Motor neuron (in vitro differentiated cells): ENCODE data around the gene LRIT2. TPM values are rescaled to one million over a fixed set of nuclear protein-coding genes. Genes with fewer than 3 reads are reported as not detected.

Source experiments
- ATAC-seq, 8 experiments: fragments of 200-7000 bp; cut with Tn5 transposase; replicated peaks in 6 of 8; 2 replicates each; pipeline ENCODE4 v1.8.0; 2021; ENCODE audit warnings: mild to moderate bottlenecking in 8 of 8, moderate library complexity in 8 of 8
- H3K27ac ChIP-seq, 2 donors: fragments of 250-450 bp; sonication (Bioruptor Pico); 2 replicates each; pipeline ENCODE4 v1.9.0; 2021; ENCODE audit warnings: antibody characterized with exemption in 2 of 2, mild to moderate bottlenecking in 2 of 2, moderate library complexity in 1 of 2
- H3K4me1 ChIP-seq, 2 donors: fragments of 250-450 bp; sonication (Bioruptor Pico); replicated peaks in 1 of 2; 2 replicates each; pipeline ENCODE4 v1.6.1; 2021; ENCODE audit warnings: antibody characterized with exemption in 2 of 2, mild to moderate bottlenecking in 2 of 2, moderate library complexity in 1 of 2
- H3K4me3 ChIP-seq, 5 donors: fragments of 250-450 bp; sonication (Bioruptor Pico); 2 replicates each; pipeline ENCODE4 v1.9.0; 2021; ENCODE audit warnings: antibody characterized with exemption in 5 of 5, mild to moderate bottlenecking in 5 of 5, moderate library complexity in 4 of 5
- WGBS, 10 experiments: fragments of 450-650 bp; shearing (Covaris generic); methylation state at CpG; one replicate each; pipeline ENCODE4 v1.0.0; 2022; 5-methylcytosine and 5-hydroxymethylcytosine counted together
- in situ Hi-C, 9 experiments: fragments of 400-800 bp; cut with MboI; loops; one replicate each; pipeline ENCODE4 v1.15.0; 2021; ENCODE audit warnings: low sequenced_read_pairs in 9 of 9, low pct_unique_long_range_greater_than_20kb in 2 of 9; ENCODE audit not compliant: unreplicated experiment in 9 of 9
- total RNA-seq, 8 experiments: library from RNA; unstranded; fragments of 300-600 nt; gene quantifications; 2 replicates each; pipeline versions ENCODE4 v1.2.3 to v1.2.4, GENCODE V29; 2022

Gene LRIT2
- total RNA-seq, 8 experiments from 2014 or later: 0.08 to 0.28 (median 0.17) TPM; not detected in 2

DNA sequence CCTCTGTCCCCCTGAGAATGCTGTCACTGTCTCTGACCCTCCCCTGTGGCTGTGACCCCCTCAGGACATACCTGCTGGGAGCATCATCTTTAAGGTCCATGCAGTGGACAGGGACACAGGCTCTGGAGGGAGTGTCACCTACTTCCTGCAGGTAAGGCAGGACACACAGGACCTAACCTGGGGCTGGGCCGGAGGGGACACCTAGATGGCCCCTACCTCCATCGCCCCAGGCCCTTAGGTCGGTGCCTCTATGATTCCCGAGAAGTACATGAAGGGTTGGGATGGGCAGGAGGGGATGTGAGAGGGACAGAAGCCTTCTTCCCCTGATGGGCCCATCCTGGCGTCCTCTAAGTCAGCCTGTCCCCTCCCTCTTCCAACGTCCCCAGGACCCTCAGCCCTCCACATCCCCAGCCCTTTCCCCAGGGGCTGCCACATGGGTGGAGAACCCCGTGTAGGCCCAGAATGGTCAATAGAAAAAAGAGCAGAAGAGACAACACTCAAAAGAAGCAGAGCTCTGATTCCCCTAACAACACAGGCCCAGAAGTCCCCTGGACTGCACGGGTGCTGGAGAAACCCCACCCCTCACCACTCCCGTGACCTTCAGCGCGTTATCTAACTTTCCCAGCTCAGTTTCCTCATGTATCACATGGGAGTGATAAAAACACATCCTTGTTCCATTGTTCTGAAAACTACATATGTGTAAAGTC is 24.7 kb downstream of the LRIT2 start:
- H3K4me3 ChIP-seq: no peak overlapping the region
- H3K27ac ChIP-seq: no peak overlapping the region
- H3K4me1 ChIP-seq: peaks cover 0 to 4% of the 10 kb centered on the region in 2 donors
- in situ Hi-C loops: no loop called here
- ATAC-seq: no peak
- WGBS, 10 experiments: 40 to 100% (median 60%) methylated on average over 1 to 3 of the region's 11 CpGs; no CpG with 5 or more reads in 5 of the 10 experiments

DNA sequence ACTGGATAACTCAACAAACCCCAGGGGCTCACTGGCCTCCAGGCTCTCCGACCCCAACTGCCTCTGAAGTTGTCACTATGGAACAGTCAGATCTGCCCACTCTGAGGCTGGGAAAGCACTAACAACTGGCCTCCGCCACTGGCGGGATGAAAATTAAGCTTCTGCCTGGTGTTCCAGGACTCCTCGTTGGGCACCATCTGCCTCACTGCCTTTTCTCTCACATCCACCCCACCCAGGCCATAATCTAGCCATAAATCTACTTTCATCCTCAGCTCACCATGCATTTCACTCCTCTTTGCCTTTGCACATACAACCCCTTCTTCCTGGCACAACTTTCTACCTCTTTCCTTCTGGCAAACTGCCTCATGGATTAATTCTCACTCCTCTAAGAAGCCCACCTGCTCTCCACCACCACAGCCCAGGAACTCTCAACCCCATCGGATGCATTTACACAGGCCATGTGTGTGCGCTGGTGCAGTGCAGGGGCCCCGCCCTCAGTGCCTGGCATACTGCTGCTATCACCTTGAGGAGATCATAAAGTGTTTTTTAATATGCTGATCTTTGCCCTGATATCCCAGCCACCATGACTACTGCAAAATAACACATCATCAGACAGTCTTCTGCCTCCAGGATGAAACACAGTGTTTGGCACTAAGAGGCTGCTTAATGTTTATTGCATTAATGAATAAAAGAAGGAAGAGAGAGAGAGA is 27.0 kb downstream of the LRIT2 start:
- peak in 1 of 8 experiments; percentile 11 for ATAC-seq
- Histone ChIP-seq H3K4me1 (peaks cover 4% of the 10 kb centered on the region in 2 donors), H3K27ac (no peak overlapping the region), H3K4me3 (no peak overlapping the region)
- WGBS, 10 experiments: 0 to 100% (median 61%) methylated on average over 1 to 5 of the region's 7 CpGs; no CpG with 5 or more reads in 2 of the 10 experiments
- in situ Hi-C loops: loop anchor here in 1 of 9 experiments (10.0 kb wide), 1 partner anchor 54 kb away; no protein-coding TSS in a partner anchor

GRCh38 chr10:84197643-84198042 is 27.7 kb downstream of the LRIT2 start:
- ATAC-seq: no peak
- Histone ChIP-seq H3K4me1 (peaks cover 4% of the 10 kb centered on the region in 2 donors), H3K27ac (no peak overlapping the region), H3K4me3 (no peak overlapping the region)
- in situ Hi-C loops: loop anchor here in 1 of 9 experiments (10.0 kb wide), 1 partner anchor 53 kb away; no protein-coding TSS in a partner anchor
- 25% methylated on average over 4 of the region's 5 CpGs; no CpG with 5 or more reads in 9 of the 10 experiments for WGBS, 10 experiments

GRCh38 chr10:84196941-84197340 is 28.4 kb downstream of the LRIT2 start:
- in situ Hi-C loops: loop anchor here in 1 of 9 experiments (10.0 kb wide), 1 partner anchor 52 kb away; no protein-coding TSS in a partner anchor
- H3K4me1 ChIP-seq: peaks cover 4% of the 10 kb centered on the region in 2 donors
- no peak for ATAC-seq
- no peak overlapping the region for H3K4me3 ChIP-seq
- H3K27ac ChIP-seq: no peak overlapping the region
- 71 to 96% (median 85%) methylated on average over 1 to 5 of the region's 5 CpGs; no CpG with 5 or more reads in 6 of the 10 experiments for WGBS, 10 experiments

DNA sequence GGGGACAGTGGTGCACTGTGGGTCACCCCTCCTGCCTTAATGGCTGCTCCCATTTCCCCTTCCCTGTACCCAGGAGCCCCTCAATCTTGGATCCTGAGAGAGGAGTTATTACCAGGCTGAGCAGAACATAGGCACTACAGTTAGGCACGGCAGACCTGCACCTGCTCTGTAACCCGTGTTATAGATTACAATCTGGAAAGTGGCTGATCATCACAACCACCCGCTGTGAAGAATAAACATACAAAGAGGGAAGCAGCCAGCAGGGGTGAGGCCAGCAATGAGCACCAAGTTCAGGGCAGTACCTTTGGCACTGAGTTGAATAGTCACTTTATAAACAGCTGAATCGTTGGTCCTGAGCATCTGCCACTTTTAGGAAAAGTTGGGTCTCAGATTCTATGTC is 29.3 kb downstream of the LRIT2 start:
- no peak overlapping the region for H3K4me3 ChIP-seq
- WGBS, 10 experiments: 33 to 80% (median 60%) methylated on average over 1 to 3 of the region's 4 CpGs; no CpG with 5 or more reads in 2 of the 10 experiments
- peaks cover 4% of the 10 kb centered on the region in 2 donors for H3K4me1 ChIP-seq
- in situ Hi-C loops: loop anchor here in 1 of 9 experiments (10.0 kb wide), 1 partner anchor 51 kb away; no protein-coding TSS in a partner anchor
- no peak for ATAC-seq
- H3K27ac ChIP-seq: no peak overlapping the region

DNA sequence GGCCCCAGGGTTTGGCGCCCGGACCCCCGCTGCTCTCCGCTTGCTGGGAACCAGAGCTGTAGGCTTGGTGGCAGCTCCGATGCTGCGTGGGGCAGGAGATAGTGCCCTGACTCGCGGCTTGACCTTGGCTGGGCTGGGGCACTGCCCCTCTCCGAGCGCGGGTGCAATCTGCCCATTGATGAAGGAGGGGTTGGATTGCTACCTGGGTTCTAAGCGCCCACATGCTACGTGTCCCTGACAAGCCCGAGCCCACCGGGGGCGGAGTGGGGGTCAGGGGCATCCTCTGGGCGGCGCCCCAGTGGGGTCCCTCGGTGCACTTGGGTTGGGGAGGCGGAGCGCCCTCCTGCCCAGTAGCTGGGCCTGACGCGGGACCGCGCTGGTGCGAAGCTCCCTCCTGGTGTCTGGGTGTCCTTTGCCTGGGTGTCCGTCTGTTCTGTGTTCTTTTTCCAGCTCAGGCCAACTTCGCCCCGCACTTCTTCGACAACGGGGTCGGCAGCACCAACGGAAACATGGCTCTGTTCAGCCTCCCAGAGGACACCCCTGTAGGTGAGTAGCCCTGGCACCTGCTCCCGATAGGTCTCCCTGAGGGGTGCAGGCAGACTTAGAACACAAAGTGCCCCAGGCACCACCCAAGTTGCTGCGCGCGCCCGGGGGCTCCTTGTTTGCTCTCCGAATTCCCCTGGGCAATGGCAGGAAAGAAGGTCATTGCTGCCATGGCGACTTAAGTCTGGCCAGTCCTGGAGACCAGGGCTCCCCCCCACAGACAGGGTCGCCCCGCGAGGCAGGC is 30.1 kb downstream of the LRIT2 start:
- peak overlapping the region; percentile 37 to 48 (median 43) for H3K4me3 ChIP-seq
- in situ Hi-C loops: loop anchor here in 1 of 9 experiments (10.0 kb wide), 1 partner anchor 50 kb away; no protein-coding TSS in a partner anchor
- WGBS, 10 experiments: 33 to 80% (median 44%) methylated on average over 1 to 7 of the region's 43 CpGs; no CpG with 5 or more reads in 6 of the 10 experiments
- peaks cover 4% of the 10 kb centered on the region in 2 donors for H3K4me1 ChIP-seq
- H3K27ac ChIP-seq: no peak overlapping the region
- no peak for ATAC-seq

DNA sequence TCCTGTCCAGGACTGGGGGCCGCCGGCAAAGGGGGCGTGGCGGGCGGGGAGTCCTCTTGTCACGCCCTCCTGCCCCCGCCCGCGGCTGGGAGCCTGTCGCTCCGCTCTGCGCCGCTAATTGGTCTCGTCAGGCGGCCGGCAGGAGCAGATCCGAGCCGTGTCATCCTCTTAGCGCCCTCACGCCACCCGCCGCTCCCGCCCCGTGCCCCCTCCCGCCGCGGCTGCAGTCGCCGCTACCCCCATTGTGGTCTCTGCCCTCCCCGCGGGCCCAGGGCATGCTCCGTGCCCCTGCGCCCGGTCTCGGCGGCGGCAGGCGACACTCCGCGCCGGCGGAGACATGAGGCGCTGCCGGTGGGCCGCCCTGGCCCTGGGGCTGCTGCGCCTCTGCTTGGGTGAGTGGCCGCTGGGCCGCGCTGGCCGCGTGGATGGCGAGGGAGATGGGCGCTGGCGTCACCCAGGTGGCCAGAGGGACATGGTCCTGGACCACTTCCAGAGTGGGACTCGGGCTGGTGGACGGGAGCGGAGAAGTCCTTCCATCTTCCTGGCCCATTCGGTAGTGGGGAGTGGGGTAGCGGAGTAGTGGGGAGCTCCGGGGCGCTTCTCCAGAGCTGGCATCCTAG is 30.8 kb downstream of the LRIT2 start, which contains the start of gene CDHR1:
Gene CDHR1 (plus strand): TSS at position 114 of the 620 bp plus-strand sequence. CDS start 224 bp downstream, at position 338.
- Histone ChIP-seq H3K27ac (no peak within 1 kb of the TSS), H3K4me1 (peaks cover 4% of the 10 kb centered on the region in 2 donors), H3K4me3 (peak within 1 kb of the TSS; percentile 37 to 48 (median 43))
- in situ Hi-C loops: loop anchor here in 1 of 9 experiments (10.0 kb wide), 1 partner anchor 50 kb away; no protein-coding TSS in a partner anchor
- peak; percentile 79 to 93 (median 92) for ATAC-seq
- WGBS, 10 experiments: 4 to 27% (median 9%) methylated on average over 3 to 9 of the region's 61 CpGs; no CpG with 5 or more reads in 6 of the 10 experiments

DNA sequence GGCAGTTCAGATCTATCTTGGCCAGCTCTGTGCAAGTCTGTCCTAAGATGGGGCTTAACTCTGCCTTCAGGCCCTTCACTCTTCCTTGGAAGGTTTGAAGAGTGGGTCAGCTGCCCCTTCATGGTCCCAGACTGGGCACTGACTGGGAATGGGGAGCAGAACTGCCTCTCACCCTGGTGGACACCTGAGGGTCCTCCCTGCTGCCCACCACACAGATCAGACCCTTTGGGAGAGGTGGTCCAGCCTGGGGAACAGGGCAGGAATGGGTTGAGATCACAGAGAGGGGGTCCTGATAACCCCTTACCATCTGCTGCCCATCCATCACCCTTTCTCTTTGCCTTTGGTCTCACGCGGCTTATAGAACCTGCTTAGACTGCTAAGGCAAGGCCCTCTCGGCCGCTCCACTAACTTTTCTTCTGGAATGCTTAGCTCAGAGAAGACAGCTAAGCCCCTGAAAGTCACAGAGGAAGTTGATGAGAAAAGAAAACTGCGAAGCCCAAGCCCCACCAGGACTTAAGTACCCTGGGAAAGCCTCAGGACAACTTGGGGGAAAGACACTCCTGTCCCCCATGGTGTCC is 31.4 kb downstream of the LRIT2 start:
- WGBS, 10 experiments: 10 to 40% (median 20%) methylated on average over 2 of the region's 5 CpGs; no CpG with 5 or more reads in 7 of the 10 experiments
- no peak for ATAC-seq
- H3K4me3 ChIP-seq: peak overlapping the region; percentile 37 to 48 (median 43)
- H3K4me1 ChIP-seq: peaks cover 4% of the 10 kb centered on the region in 2 donors
- in situ Hi-C loops: loop anchor here in 1 of 9 experiments (10.0 kb wide), 1 partner anchor 49 kb away; no protein-coding TSS in a partner anchor
- H3K27ac ChIP-seq: no peak overlapping the region

GRCh38 chr10:84193327-84193726 is 32.0 kb downstream of the LRIT2 start:
- peaks cover 3 to 4% of the 10 kb centered on the region in 2 donors for H3K4me1 ChIP-seq
- H3K27ac ChIP-seq: no peak overlapping the region
- in situ Hi-C loops: loop anchor here in 1 of 9 experiments (10.0 kb wide), 1 partner anchor 49 kb away; no protein-coding TSS in a partner anchor
- ATAC-seq: no peak
- no peak overlapping the region for H3K4me3 ChIP-seq
- WGBS, 10 experiments: 75 to 100% methylated on average over 1 of the region's 2 CpGs; no CpG with 5 or more reads in 8 of the 10 experiments

DNA sequence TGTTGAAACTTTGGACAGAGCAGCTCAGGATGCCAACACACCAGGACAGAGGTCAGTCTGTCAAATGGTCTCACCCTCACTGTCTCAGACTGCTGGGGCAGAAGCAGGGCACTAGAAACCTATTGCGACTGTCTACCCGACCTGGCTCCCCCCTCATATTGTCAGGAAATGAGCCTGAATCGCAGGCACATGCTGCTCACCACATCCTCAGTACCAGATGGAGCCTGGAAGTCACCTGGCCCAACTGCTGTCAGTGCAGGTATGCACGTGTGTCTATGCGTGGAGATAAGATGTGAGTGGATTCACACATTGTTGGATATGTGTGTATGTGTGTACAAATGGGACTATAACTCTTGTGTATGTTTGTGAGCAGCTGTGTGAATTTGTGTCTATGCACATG is 34.2 kb downstream of the LRIT2 start:
- Histone ChIP-seq H3K27ac (no peak overlapping the region), H3K4me3 (no peak overlapping the region), H3K4me1 (peaks cover 0 to 4% of the 10 kb centered on the region in 2 donors)
- ATAC-seq: no peak
- in situ Hi-C loops: loop anchor here in 1 of 9 experiments (10.0 kb wide), 1 partner anchor 46 kb away; no protein-coding TSS in a partner anchor
- WGBS, 10 experiments: 52 to 85% (median 67%) methylated on average over 1 to 5 of the region's 5 CpGs; no CpG with 5 or more reads in 4 of the 10 experiments

DNA sequence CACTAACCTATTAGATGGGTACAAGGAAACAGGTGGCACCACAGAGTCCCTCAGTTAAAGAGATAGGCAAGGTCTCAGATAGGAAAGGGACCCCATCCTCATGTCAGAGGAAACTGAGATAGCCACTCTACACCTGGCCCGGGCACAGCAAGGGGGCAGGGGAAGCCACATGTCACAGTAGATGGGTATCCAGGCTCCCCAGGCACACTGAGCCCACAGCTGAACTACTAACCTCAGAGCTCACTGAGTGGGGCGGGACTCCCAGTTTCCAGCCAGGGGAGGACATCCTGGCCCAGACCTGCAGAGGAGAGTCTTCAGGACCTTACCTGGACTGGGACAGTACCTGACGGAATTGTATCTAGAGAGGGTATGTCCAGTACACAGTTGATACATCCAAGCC is 34.7 kb downstream of the LRIT2 start:
- in situ Hi-C loops: loop anchor here in 1 of 9 experiments (10.0 kb wide), 1 partner anchor 46 kb away; no protein-coding TSS in a partner anchor
- no peak for ATAC-seq

More for the DNA sequence above, 34.7 kb downstream of the LRIT2 start:
- Histone ChIP-seq H3K4me1 (peaks cover 0 to 4% of the 10 kb centered on the region in 2 donors), H3K4me3 (no peak overlapping the region), H3K27ac (no peak overlapping the region)
- 0 to 94% (median 35%) methylated on average over 1 to 3 of the region's 3 CpGs; no CpG with 5 or more reads in 6 of the 10 experiments for WGBS, 10 experiments
